HepG2 (cell line): ENCODE results near the gene MTHFD1. TPM values are rescaled to one million over a fixed set of nuclear protein-coding genes. Genes with fewer than 3 reads are reported as not detected.

Experiments
- CSRNP1 ChIP-seq: sonication (generic); formaldehyde crosslinking; IDR thresholded peaks from 2 replicates; pipeline ENCODE4 v1.8.1; 2023; ENCODE audit warnings: mild to moderate bottlenecking, missing genetic modification reagents
- DMTF1 ChIP-seq: sonication (generic); formaldehyde crosslinking; IDR thresholded peaks from 2 replicates; pipeline ENCODE4 v1.4.0; 2020; ENCODE audit warnings: mild to moderate bottlenecking, missing genetic modification reagents
- EEA1 ChIP-seq: sonication (generic); formaldehyde crosslinking; IDR thresholded peaks from 2 replicates; pipeline ENCODE4 v1.5.1; 2020; ENCODE audit warnings: mild to moderate bottlenecking, missing genetic modification reagents, borderline replicate concordance
- EZH2 ChIP-seq: conservative IDR thresholded peaks from 2 replicates; pipeline ENCODE4 v1.6.1; 2012; ENCODE audit warnings: mild to moderate bottlenecking, low read depth, low read length, moderate library complexity
- HHEX ChIP-seq: IDR thresholded peaks from 2 replicates; pipeline ENCODE4 v1.6.1; 2016; ENCODE audit warnings: control low read depth
- HMG20B ChIP-seq: conservative IDR thresholded peaks from 2 replicates; pipeline ENCODE4 v1.6.1; 2016; ENCODE audit warnings: missing genetic modification reagents, missing compliant biosample characterization
- IRF2 ChIP-seq: IDR thresholded peaks from 2 replicates; pipeline ENCODE4 v1.6.1; 2018; ENCODE audit warnings: missing genetic modification reagents, missing compliant biosample characterization
- PITX1 ChIP-seq: sonication (generic); formaldehyde crosslinking; IDR thresholded peaks from 2 replicates; pipeline ENCODE4 v1.5.1; 2020; ENCODE audit warnings: mild to moderate bottlenecking, missing genetic modification reagents
- PRDM10 ChIP-seq: sonication (generic); formaldehyde crosslinking; IDR thresholded peaks from 2 replicates; pipeline ENCODE4 v1.4.0; 2020; ENCODE audit warnings: low read depth, missing genetic modification reagents
- THRA ChIP-seq: sonication (generic); formaldehyde crosslinking; IDR thresholded peaks from 2 replicates; pipeline ENCODE4 v1.4.0; 2020; ENCODE audit warnings: missing genetic modification reagents, borderline replicate concordance
- ZNF251 ChIP-seq: sonication (generic); formaldehyde crosslinking; IDR thresholded peaks from 2 replicates; pipeline ENCODE4 v1.9.0; 2021; ENCODE audit warnings: mild to moderate bottlenecking, missing genetic modification reagents
- ZNF296 ChIP-seq: sonication (generic); formaldehyde crosslinking; conservative IDR thresholded peaks from 2 replicates; pipeline ENCODE4 v1.5.0; 2020; ENCODE audit warnings: mild to moderate bottlenecking, missing genetic modification reagents
- ZNF30 ChIP-seq: sonication (generic); formaldehyde crosslinking; IDR thresholded peaks from 2 replicates; pipeline ENCODE4 v1.5.0; 2020; ENCODE audit warnings: mild to moderate bottlenecking, missing genetic modification reagents
- ZNF547 ChIP-seq: sonication (generic); formaldehyde crosslinking; IDR thresholded peaks from 2 replicates; pipeline ENCODE4 v1.5.1; 2020; ENCODE audit warnings: mild to moderate bottlenecking, missing genetic modification reagents
- ZNF691 ChIP-seq: sonication (generic); formaldehyde crosslinking; IDR thresholded peaks from 2 replicates; pipeline ENCODE4 v1.4.0; 2020; ENCODE audit warnings: missing genetic modification reagents, low read depth, mild to moderate bottlenecking, borderline replicate concordance
- polyA plus RNA-seq, 8 experiments: library from polyadenylated mRNA; depleted of rRNA in 3 of 8; stranded (reverse) in 7 of 8; unstranded in 1 of 8; fragments of >200 nt; fragmentation: Illumina TruSeq in 4 of 8; extraction: Trizol in 4 of 8; gene quantifications; 2 replicates each; pipeline versions ENCODE4 v1.2.1 to v1.2.3, GENCODE V29; 2011 to 2016; ENCODE audit warnings: low read depth in 4 of 8, missing spikeins in 1 of 8, mixed read lengths in 1 of 8; ENCODE audit not compliant: insufficient read depth in 1 of 8
- total RNA-seq, 5 experiments: library from RNA; depleted of rRNA; stranded (reverse); fragments of >200 nt; fragmentation: Illumina TruSeq; extraction: Trizol; gene quantifications; 2 replicates each; pipeline ENCODE4 v1.2.3, GENCODE V29; 2016; ENCODE audit warnings: low read depth in 1 of 5

The MTHFD1 gene
- total and polyA plus RNA-seq, 2 of the 13 experiments (the other 11 are each of a cell fraction or from before 2014, with no cell fraction given): 31.0 to 106 TPM

GRCh38 chr14:64387782-64388532 lies at the start of gene MTHFD1 (continued):
- TF ChIP-seq HHEX (CRISPR knock-in tag) (no peak), ZNF251 (CRISPR knock-in tag) (0 out of 2 replicates have a peak, but pooled peaks have one; percentile 75), PITX1 (CRISPR knock-in tag) (peak; percentile 66; the same call in 1 of the 2 replicates), EEA1 (peak; percentile 90; the same call in 1 of the 2 replicates), ZNF691 (0 out of 2 replicates have a peak, but pooled peaks have one; percentile 73), IRF2 (CRISPR knock-in tag) (0 out of 2 replicates have a peak, but pooled peaks have one; percentile 18), PRDM10 (no peak), THRA (CRISPR knock-in tag) (no peak), ZNF547 (CRISPR knock-in tag) (peak; percentile 95), CSRNP1 (no peak), DMTF1 (CRISPR knock-in tag) (0 out of 2 replicates have a peak, but pooled peaks have one; percentile 59), ZNF30 (CRISPR knock-in tag) (peak; percentile 97), ZNF296 (CRISPR knock-in tag) (0 out of 2 replicates have a peak, but pooled peaks have one; percentile 23), HMG20B (CRISPR knock-in tag) (no peak), EZH2 (no peak)
